Type B pancreatic cell (in vitro differentiated cells): Measurements from ENCODE around the gene INHA. TPM values are rescaled to one million over a fixed set of nuclear protein-coding genes. Genes with fewer than 3 reads are reported as not detected.

ENCODE experiments used
- DNase-seq: peaks from one replicate; pipeline ENCODE4 v3.0.0; 2021; ENCODE audit warnings: mixed read lengths; ENCODE audit not compliant: unreplicated experiment; ENCODE audit errors: extremely low spot score
- H3K27ac Mint-ChIP-seq: 2 replicates; pipeline ENCODE4 v1.8.0; 2021; ENCODE audit warnings: mild to moderate bottlenecking, mixed read lengths
- H3K27me3 Mint-ChIP-seq: 2 replicates; pipeline ENCODE4 v1.8.0; 2021; ENCODE audit warnings: mixed read lengths
- H3K36me3 Mint-ChIP-seq: 2 replicates; pipeline ENCODE4 v1.8.0; 2021; ENCODE audit warnings: mixed read lengths
- H3K4me1 Mint-ChIP-seq: one replicate; pipeline ENCODE4 v1.8.0; 2021; ENCODE audit warnings: mixed read lengths; ENCODE audit not compliant: unreplicated experiment
- H3K4me3 Mint-ChIP-seq: 2 replicates; pipeline ENCODE4 v1.8.0; 2021; ENCODE audit warnings: mild to moderate bottlenecking, mixed read lengths
- H3K9me3 Mint-ChIP-seq: 2 replicates; pipeline ENCODE4 v1.8.0; 2021; ENCODE audit warnings: mixed read lengths
- total RNA-seq: library from RNA; stranded (reverse); gene quantifications from 2 replicates; pipeline ENCODE4 v1.2.1, GENCODE V29; 2021; ENCODE audit warnings: low replicate concordance
- TF ChIP-seq, protein P1 (sequence below): fragments of 200-600 bp; sonication (generic); conservative IDR thresholded peaks from 2 replicates; pipeline ENCODE4 v1.5.0; 2021; ENCODE audit warnings: antibody characterized with exemption, mild to moderate bottlenecking

Gene INHA
- total RNA-seq, 1 donor from 2014 or later, result 1.2 TPM

DNA sequence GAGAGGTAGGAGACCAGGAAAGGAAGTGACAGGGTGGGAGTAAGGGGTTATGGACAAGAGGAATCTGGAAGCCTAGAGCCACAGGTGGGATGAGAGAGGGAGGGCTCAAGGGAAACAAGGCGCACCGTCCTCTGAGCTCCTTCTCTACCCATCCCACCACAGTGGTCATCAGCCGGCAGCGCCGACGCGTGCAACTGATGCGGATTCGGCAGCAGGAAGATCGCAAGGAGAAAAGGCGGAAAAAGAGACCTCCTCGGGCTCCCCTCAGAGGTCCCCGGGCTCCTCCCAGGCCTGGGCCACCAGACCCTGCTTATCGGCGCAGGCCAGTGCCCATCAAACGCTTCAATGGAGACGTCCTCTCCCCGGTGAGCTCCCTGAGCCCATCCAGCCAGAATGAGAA, 23.1 kb upstream of the INHA start:
- Mint-ChIP-seq H3K27me3 (peaks cover 16% of the 10 kb centered on the region), H3K4me3 (no peak overlapping the region), H3K9me3 (no peaks in the 10 kb centered on the region), H3K4me1 (peaks cover 9% of the 10 kb centered on the region), H3K36me3 (peaks cover 4% of the 10 kb centered on the region), H3K27ac (no peak overlapping the region)
- DNase-seq, result no peak
- TF ChIP-seq, protein P1, sequence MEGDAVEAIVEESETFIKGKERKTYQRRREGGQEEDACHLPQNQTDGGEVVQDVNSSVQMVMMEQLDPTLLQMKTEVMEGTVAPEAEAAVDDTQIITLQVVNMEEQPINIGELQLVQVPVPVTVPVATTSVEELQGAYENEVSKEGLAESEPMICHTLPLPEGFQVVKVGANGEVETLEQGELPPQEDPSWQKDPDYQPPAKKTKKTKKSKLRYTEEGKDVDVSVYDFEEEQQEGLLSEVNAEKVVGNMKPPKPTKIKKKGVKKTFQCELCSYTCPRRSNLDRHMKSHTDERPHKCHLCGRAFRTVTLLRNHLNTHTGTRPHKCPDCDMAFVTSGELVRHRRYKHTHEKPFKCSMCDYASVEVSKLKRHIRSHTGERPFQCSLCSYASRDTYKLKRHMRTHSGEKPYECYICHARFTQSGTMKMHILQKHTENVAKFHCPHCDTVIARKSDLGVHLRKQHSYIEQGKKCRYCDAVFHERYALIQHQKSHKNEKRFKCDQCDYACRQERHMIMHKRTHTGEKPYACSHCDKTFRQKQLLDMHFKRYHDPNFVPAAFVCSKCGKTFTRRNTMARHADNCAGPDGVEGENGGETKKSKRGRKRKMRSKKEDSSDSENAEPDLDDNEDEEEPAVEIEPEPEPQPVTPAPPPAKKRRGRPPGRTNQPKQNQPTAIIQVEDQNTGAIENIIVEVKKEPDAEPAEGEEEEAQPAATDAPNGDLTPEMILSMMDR, result no peak

DNA sequence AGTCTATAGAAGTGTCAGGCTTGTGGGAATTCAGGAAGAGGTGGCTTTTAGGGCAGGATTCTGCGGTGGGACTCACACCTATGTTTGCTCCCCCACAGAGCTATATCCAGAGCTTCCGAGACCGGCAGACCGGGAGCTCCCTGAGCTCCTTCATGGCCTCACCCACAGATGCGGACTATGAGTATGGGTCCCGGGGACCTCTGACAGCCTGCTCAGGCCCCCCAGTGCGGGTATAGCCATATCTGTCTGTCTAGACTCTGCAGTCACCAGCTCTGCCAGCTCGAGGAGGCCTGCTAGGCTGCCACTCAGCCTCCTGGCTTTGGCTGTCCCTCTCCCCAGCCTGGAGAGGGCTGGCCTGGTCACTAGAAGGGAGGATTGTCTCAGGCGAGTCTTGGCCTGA, 22.5 kb upstream of the INHA start:
- Mint-ChIP-seq H3K36me3 (peaks cover 4% of the 10 kb centered on the region), H3K27me3 (peaks cover 16% of the 10 kb centered on the region), H3K9me3 (no peaks in the 10 kb centered on the region), H3K4me1 (peaks cover 4% of the 10 kb centered on the region), H3K27ac (no peak overlapping the region), H3K4me3 (no peak overlapping the region)
- TF ChIP-seq, protein P1, result no peak
- DNase-seq, result no peak

DNA sequence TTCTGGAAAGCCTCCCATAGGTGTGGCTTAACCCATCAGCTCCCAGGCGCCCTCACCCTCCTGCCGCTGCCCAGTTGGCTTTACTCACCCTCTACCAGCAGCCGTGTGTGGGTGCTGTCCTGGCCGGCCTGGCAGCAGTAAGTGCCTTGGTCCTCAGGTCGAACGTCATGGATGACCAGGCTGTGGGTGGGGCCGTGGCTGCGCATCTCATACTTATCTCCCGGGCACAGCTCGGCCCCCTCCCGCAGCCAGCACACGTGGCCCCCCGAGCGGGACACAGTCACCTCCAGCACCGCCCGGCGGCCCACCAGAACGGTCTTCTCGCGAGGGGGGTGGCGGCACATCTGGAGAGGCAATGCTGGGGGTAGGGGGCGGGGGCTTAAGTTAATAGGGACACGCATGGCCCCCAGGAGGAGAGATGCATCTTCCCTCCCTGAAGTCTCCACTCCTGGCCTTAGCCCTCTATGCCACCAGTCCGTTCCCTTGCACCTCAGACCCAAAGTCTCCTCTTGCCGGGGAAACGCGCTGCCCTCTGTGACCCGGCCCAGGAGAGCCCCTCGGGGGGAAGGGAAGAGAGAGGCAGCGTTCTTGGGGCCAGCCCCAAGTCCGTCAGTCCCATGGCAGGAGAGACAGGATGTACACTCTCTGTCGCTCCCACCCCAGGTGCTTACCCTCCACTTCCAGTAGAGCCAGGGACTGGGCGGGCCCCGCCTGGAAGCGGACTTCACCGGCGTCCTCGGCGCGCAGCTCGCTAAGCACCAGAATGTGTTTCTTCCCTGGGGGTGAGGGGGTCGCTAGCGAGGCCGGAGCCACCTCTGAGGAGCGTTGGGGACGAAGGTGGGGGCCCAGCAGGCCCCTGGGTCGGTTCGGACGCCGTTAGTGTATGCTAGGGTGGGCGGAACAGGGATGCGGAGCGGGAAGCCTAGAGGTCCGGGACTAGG, 20.4 kb upstream of the INHA start:
- Mint-ChIP-seq H3K27me3 (peaks cover 11% of the 10 kb centered on the region), H3K4me3 (peak overlapping the region; percentile 88), H3K36me3 (peaks cover 4% of the 10 kb centered on the region), H3K9me3 (no peaks in the 10 kb centered on the region), H3K4me1 (no peaks in the 10 kb centered on the region), H3K27ac (no peak overlapping the region)
- TF ChIP-seq, protein P1, result no peak
- no peak for DNase-seq

DNA sequence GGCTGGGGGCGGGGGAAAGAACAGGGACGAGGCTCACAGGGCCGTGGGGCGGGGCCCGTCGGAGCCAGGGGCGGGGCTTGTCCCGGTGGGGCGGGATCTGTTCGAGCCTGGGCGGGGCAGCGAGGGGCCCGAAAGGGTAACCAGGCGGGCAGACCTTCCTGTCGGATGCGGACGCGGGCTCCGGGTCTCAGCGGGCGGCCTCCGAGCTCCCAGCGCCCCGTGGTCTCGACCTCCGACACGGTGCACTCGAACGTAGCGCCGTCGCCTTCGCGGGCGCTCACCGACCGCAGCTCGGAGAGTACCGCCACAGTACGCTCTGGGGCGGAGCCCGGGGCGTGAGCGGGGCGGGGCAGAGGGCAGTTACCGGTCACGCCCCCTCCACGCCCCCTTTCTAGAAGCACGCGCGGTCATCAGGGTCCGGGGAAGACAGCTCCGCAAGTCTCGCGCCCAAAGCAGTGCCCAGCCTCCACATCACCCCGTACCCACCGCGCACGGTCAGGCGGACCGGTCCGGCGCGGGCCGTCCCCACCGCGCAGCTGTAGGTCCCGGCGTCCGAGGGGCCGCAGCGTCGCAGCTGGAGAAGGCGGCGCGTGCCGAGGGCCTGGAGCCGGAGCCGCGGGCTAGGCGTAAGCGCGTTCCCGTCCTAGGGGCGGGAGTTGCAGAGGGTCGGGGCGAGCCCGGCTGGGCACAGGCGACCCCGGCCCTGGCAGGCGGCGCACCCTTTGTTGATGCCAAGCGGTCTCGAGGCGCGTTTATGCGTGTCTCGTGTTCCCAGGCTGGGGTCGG, 19.5 kb upstream of the INHA start:
- TF ChIP-seq, protein P1, result no peak
- Mint-ChIP-seq H3K4me3 (peak overlapping the region; percentile 88), H3K27ac (no peak overlapping the region), H3K36me3 (peaks cover 4% of the 10 kb centered on the region), H3K4me1 (no peaks in the 10 kb centered on the region), H3K9me3 (no peaks in the 10 kb centered on the region), H3K27me3 (peaks cover 11% of the 10 kb centered on the region)
- DNase-seq, result peak; percentile 93

DNA sequence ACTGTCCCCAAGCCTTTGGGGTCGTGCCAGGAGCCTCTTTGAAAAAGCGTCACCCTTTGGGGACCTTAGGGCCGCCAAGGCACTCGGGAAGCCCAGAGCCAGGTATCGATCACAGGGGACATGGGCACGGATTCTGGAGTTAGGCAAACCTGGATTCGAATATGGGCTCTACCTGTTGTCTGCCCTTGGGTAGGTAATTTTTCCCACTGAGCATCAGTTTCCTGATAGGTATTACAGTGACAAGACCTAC, 19.0 kb upstream of the INHA start:
- DNase-seq, result no peak
- TF ChIP-seq, protein P1, result no peak
- Mint-ChIP-seq H3K27me3 (peaks cover 11% of the 10 kb centered on the region), H3K4me3 (peak overlapping the region; percentile 65), H3K4me1 (no peaks in the 10 kb centered on the region), H3K9me3 (no peaks in the 10 kb centered on the region), H3K36me3 (peaks cover 4% of the 10 kb centered on the region), H3K27ac (no peak overlapping the region)
